ENCODE results near the gene ADAP2.

Gene ADAP2

GRCh38 chr17:30995347-30995746, 73.6 kb downstream of the ADAP2 start:
- Histone ChIP-seq H3K79me2 (ENCODE audit: control insufficient read depth, insufficient read depth, low read length) (no peaks in the 10 kb centered on the region), H3K18ac (ENCODE audit: low read length) (no peak overlapping the region), H3K9ac (ENCODE audit: low read length) (no peak overlapping the region), H4K8ac (ENCODE audit: low read depth, low read length) (no peak overlapping the region), H3K79me1 (ENCODE audit: low read length) (no peaks in the 10 kb centered on the region), H3K4ac (ENCODE audit: low read depth, low read length) (no peak overlapping the region), H3K27ac (ENCODE audit: low read depth, low read length) (no peak overlapping the region), H4K5ac (ENCODE audit: low read length) (no peak overlapping the region), H3K4me3 (ENCODE audit: low read length) (no peak overlapping the region), H3K23ac (ENCODE audit: low read length) (no peak overlapping the region), H3K27me3 (ENCODE audit: insufficient read depth, low read length, poor library complexity) (no peaks in the 10 kb centered on the region), H2AK5ac (ENCODE audit: low read length) (no peak overlapping the region), H2BK15ac (replicated peaks; ENCODE audit: low read depth) (no peak overlapping the region), H3K56ac (ENCODE audit: low read length) (no peak overlapping the region), H3K36me3 (ENCODE audit: control insufficient read depth, insufficient read depth, low read length) (peaks cover 3% of the 10 kb centered on the region), H3K4me2 (ENCODE audit: low read length) (no peak overlapping the region), H3K4me1 (ENCODE audit: control insufficient read depth, low read depth, low read length) (no peaks in the 10 kb centered on the region), H2BK120ac (ENCODE audit: low read depth, low read length) (no peak overlapping the region), H2BK5ac (ENCODE audit: low read length) (no peak overlapping the region)
- no CpG with 5 or more reads among the region's 3 CpGs for WGBS (ENCODE audit: extremely low coverage, insufficient coverage, low lambda C conversion rate)
- DNase-seq = no peak

GRCh38 chr17:30996486-30996885, 74.7 kb downstream of the ADAP2 start:
- Histone ChIP-seq H2BK15ac (replicated peaks; ENCODE audit: low read depth) (no peak overlapping the region), H3K4ac (ENCODE audit: low read depth, low read length) (no peak overlapping the region), H4K5ac (ENCODE audit: low read length) (no peak overlapping the region), H3K23ac (ENCODE audit: low read length) (no peak overlapping the region), H3K27ac (ENCODE audit: low read depth, low read length) (no peak overlapping the region), H3K56ac (ENCODE audit: low read length) (no peak overlapping the region), H3K79me1 (ENCODE audit: low read length) (no peaks in the 10 kb centered on the region), H3K4me2 (ENCODE audit: low read length) (no peak overlapping the region), H3K27me3 (ENCODE audit: insufficient read depth, low read length, poor library complexity) (no peaks in the 10 kb centered on the region), H3K9ac (ENCODE audit: low read length) (no peak overlapping the region), H2BK120ac (ENCODE audit: low read depth, low read length) (no peak overlapping the region), H3K4me1 (ENCODE audit: control insufficient read depth, low read depth, low read length) (no peaks in the 10 kb centered on the region), H2BK5ac (ENCODE audit: low read length) (no peak overlapping the region), H3K36me3 (ENCODE audit: control insufficient read depth, insufficient read depth, low read length) (peaks cover 3% of the 10 kb centered on the region), H2AK5ac (ENCODE audit: low read length) (no peak overlapping the region), H3K4me3 (ENCODE audit: low read length) (no peak overlapping the region), H3K79me2 (ENCODE audit: control insufficient read depth, insufficient read depth, low read length) (no peaks in the 10 kb centered on the region), H3K18ac (ENCODE audit: low read length) (no peak overlapping the region), H4K8ac (ENCODE audit: low read depth, low read length) (no peak overlapping the region)
- no peak for DNase-seq
- no CpG with 5 or more reads among the region's 3 CpGs for WGBS (ENCODE audit: extremely low coverage, insufficient coverage, low lambda C conversion rate)

- no peak overlapping the region for H4K8ac ChIP-seq (ENCODE audit: low read depth, low read length)
- DNase-seq = no peak
These were observed 75.5 kb downstream of the ADAP2 start for GRCh38 chr17:30997270-30997669.

GRCh38 chr17:30997842-30998241, 76.1 kb downstream of the ADAP2 start:
- no CpG with 5 or more reads among the region's 5 CpGs for WGBS (ENCODE audit: extremely low coverage, insufficient coverage, low lambda C conversion rate)
- H2BK15ac ChIP-seq (replicated peaks; ENCODE audit: low read depth) = no peak overlapping the region
- no peak overlapping the region for H3K56ac ChIP-seq (ENCODE audit: low read length)
- H3K4me1 ChIP-seq (ENCODE audit: control insufficient read depth, low read depth, low read length) = no peaks in the 10 kb centered on the region
- no peak overlapping the region for H3K23ac ChIP-seq (ENCODE audit: low read length)
- no peak overlapping the region for H3K4ac ChIP-seq (ENCODE audit: low read depth, low read length)
- H4K8ac ChIP-seq (ENCODE audit: low read depth, low read length) = no peak overlapping the region
- H3K27me3 ChIP-seq (ENCODE audit: insufficient read depth, low read length, poor library complexity) = no peaks in the 10 kb centered on the region
- H3K18ac ChIP-seq (ENCODE audit: low read length) = no peak overlapping the region
- no peak overlapping the region for H3K27ac ChIP-seq (ENCODE audit: low read depth, low read length)
- H2AK5ac ChIP-seq (ENCODE audit: low read length) = no peak overlapping the region
- H3K4me3 ChIP-seq (ENCODE audit: low read length) = no peak overlapping the region
- no peak overlapping the region for H2BK120ac ChIP-seq (ENCODE audit: low read depth, low read length)
- DNase-seq = no peak
- H3K4me2 ChIP-seq (ENCODE audit: low read length) = no peak overlapping the region
- H3K9ac ChIP-seq (ENCODE audit: low read length) = no peak overlapping the region
- H4K5ac ChIP-seq (ENCODE audit: low read length) = no peak overlapping the region
- peaks cover 3% of the 10 kb centered on the region for H3K36me3 ChIP-seq (ENCODE audit: control insufficient read depth, insufficient read depth, low read length)
- H3K79me2 ChIP-seq (ENCODE audit: control insufficient read depth, insufficient read depth, low read length) = no peaks in the 10 kb centered on the region
- H3K79me1 ChIP-seq (ENCODE audit: low read length) = no peaks in the 10 kb centered on the region
- no peak overlapping the region for H2BK5ac ChIP-seq (ENCODE audit: low read length)

More at GRCh38 chr17:30997270-30997669, 75.5 kb downstream of the ADAP2 start:
- H3K4me1 ChIP-seq (ENCODE audit: control insufficient read depth, low read depth, low read length) = no peaks in the 10 kb centered on the region
- H2BK15ac ChIP-seq (replicated peaks; ENCODE audit: low read depth) = no peak overlapping the region
- no peak overlapping the region for H2BK5ac ChIP-seq (ENCODE audit: low read length)
- H3K56ac ChIP-seq (ENCODE audit: low read length) = no peak overlapping the region
- no peak overlapping the region for H3K4ac ChIP-seq (ENCODE audit: low read depth, low read length)
- H3K36me3 ChIP-seq (ENCODE audit: control insufficient read depth, insufficient read depth, low read length) = peaks cover 3% of the 10 kb centered on the region
- no CpG with 5 or more reads among the region's 6 CpGs for WGBS (ENCODE audit: extremely low coverage, insufficient coverage, low lambda C conversion rate)
- H3K9ac ChIP-seq (ENCODE audit: low read length) = no peak overlapping the region
- no peak overlapping the region for H3K27ac ChIP-seq (ENCODE audit: low read depth, low read length)
- H3K79me1 ChIP-seq (ENCODE audit: low read length) = no peaks in the 10 kb centered on the region
- no peaks in the 10 kb centered on the region for H3K27me3 ChIP-seq (ENCODE audit: insufficient read depth, low read length, poor library complexity)
- H2BK120ac ChIP-seq (ENCODE audit: low read depth, low read length) = no peak overlapping the region
- no peak overlapping the region for H3K18ac ChIP-seq (ENCODE audit: low read length)
- no peak overlapping the region for H3K4me2 ChIP-seq (ENCODE audit: low read length)
- H2AK5ac ChIP-seq (ENCODE audit: low read length) = no peak overlapping the region
- H4K5ac ChIP-seq (ENCODE audit: low read length) = no peak overlapping the region
- H3K23ac ChIP-seq (ENCODE audit: low read length) = no peak overlapping the region
- H3K79me2 ChIP-seq (ENCODE audit: control insufficient read depth, insufficient read depth, low read length) = no peaks in the 10 kb centered on the region
- H3K4me3 ChIP-seq (ENCODE audit: low read length) = no peak overlapping the region

DNA sequence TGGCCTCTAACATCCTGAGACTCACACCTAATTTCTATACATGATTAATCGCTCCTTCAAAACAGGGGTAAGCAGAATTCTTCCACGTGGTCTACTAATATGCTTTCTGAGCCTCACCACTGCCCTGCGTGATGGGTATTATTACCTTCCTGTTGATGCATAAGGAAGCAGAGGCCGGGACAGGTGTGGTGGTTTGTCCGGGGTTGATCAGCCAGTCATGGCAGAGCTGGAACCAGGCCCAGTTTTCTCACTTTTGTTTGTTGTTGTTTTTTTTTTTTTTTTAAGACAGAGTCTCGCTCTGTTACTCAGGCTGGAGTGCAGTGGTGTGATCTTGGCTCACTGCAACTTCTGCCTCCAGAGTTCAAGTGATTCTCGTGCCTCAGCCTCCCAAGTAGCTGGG, 80.3 kb downstream of the ADAP2 start:
- no peak overlapping the region for H3K27ac ChIP-seq (ENCODE audit: low read depth, low read length)
- no peak overlapping the region for H3K4me2 ChIP-seq (ENCODE audit: low read length)
- no peak overlapping the region for H4K8ac ChIP-seq (ENCODE audit: low read depth, low read length)
- H2BK120ac ChIP-seq (ENCODE audit: low read depth, low read length) = no peak overlapping the region
- no peak overlapping the region for H2BK15ac ChIP-seq (replicated peaks; ENCODE audit: low read depth)
- H3K4ac ChIP-seq (ENCODE audit: low read depth, low read length) = no peak overlapping the region
- no peaks in the 10 kb centered on the region for H3K79me1 ChIP-seq (ENCODE audit: low read length)
- H3K4me1 ChIP-seq (ENCODE audit: control insufficient read depth, low read depth, low read length) = no peaks in the 10 kb centered on the region
- H3K36me3 ChIP-seq (ENCODE audit: control insufficient read depth, insufficient read depth, low read length) = peaks cover 3% of the 10 kb centered on the region
- H3K9ac ChIP-seq (ENCODE audit: low read length) = no peak overlapping the region
- no peak overlapping the region for H3K23ac ChIP-seq (ENCODE audit: low read length)
- no CpG with 5 or more reads among the region's 7 CpGs for WGBS (ENCODE audit: extremely low coverage, insufficient coverage, low lambda C conversion rate)
- H3K27me3 ChIP-seq (ENCODE audit: insufficient read depth, low read length, poor library complexity) = no peaks in the 10 kb centered on the region
- H4K5ac ChIP-seq (ENCODE audit: low read length) = no peak overlapping the region
- no peak overlapping the region for H2BK5ac ChIP-seq (ENCODE audit: low read length)
- no peak overlapping the region for H3K56ac ChIP-seq (ENCODE audit: low read length)
- no peak overlapping the region for H3K18ac ChIP-seq (ENCODE audit: low read length)
- no peak for DNase-seq
- H3K4me3 ChIP-seq (ENCODE audit: low read length) = no peak overlapping the region
- no peak overlapping the region for H2AK5ac ChIP-seq (ENCODE audit: low read length)
- H3K79me2 ChIP-seq (ENCODE audit: control insufficient read depth, insufficient read depth, low read length) = no peaks in the 10 kb centered on the region

- H2BK5ac ChIP-seq (ENCODE audit: low read length) = no peak overlapping the region
- H3K4ac ChIP-seq (ENCODE audit: low read depth, low read length) = no peak overlapping the region
- no peaks in the 10 kb centered on the region for H3K36me3 ChIP-seq (ENCODE audit: control insufficient read depth, insufficient read depth, low read length)
- H3K56ac ChIP-seq (ENCODE audit: low read length) = no peak overlapping the region
- no peak overlapping the region for H3K4me3 ChIP-seq (ENCODE audit: low read length)
- H3K4me2 ChIP-seq (ENCODE audit: low read length) = no peak overlapping the region
- no peak overlapping the region for H3K18ac ChIP-seq (ENCODE audit: low read length)
- H3K79me2 ChIP-seq (ENCODE audit: control insufficient read depth, insufficient read depth, low read length) = no peaks in the 10 kb centered on the region
- H4K8ac ChIP-seq (ENCODE audit: low read depth, low read length) = no peak overlapping the region
- H3K4me1 ChIP-seq (ENCODE audit: control insufficient read depth, low read depth, low read length) = no peaks in the 10 kb centered on the region
- no peak overlapping the region for H2AK5ac ChIP-seq (ENCODE audit: low read length)
- DNase-seq = no peak
- no peak overlapping the region for H2BK120ac ChIP-seq (ENCODE audit: low read depth, low read length)
- no peaks in the 10 kb centered on the region for H3K79me1 ChIP-seq (ENCODE audit: low read length)
- H3K27ac ChIP-seq (ENCODE audit: low read depth, low read length) = no peak overlapping the region
- no peak overlapping the region for H4K5ac ChIP-seq (ENCODE audit: low read length)
- H2BK15ac ChIP-seq (replicated peaks; ENCODE audit: low read depth) = no peak overlapping the region
- no peaks in the 10 kb centered on the region for H3K27me3 ChIP-seq (ENCODE audit: insufficient read depth, low read length, poor library complexity)
- WGBS (ENCODE audit: extremely low coverage, insufficient coverage, low lambda C conversion rate) = no CpG with 5 or more reads among the region's 5 CpGs
- no peak overlapping the region for H3K23ac ChIP-seq (ENCODE audit: low read length)
- H3K9ac ChIP-seq (ENCODE audit: low read length) = no peak overlapping the region
These were observed 81.6 kb downstream of the ADAP2 start for GRCh38 chr17:31003225-31003866.

All from mesendoderm (in vitro differentiated cells).